Measurements from ENCODE around the gene PRLR.

PRLR gene

GRCh38 chr5:35048910-35049309 lies 181.4 kb downstream of the PRLR start:
- TF ChIP-seq EZH2phosphoT487 (IDR thresholded peaks at IDR 0.05; ENCODE audit: low read depth) (no peak), CTCF (IDR thresholded peaks at IDR 0.05; ENCODE audit: low read depth, low read length) (no peak)
- Histone ChIP-seq H3K4me2 (ENCODE audit: low read length) (no peak overlapping the region), H4K20me1 (ENCODE audit: insufficient read depth, low read length) (no peaks in the 10 kb centered on the region), H3K9me3 (ENCODE audit: insufficient read depth, low read length) (no peaks in the 10 kb centered on the region), H3K79me2 (ENCODE audit: low read length) (no peaks in the 10 kb centered on the region), H3K9ac (ENCODE audit: low read length) (no peak overlapping the region), H3K36me3 (replicated peaks; ENCODE audit: low read depth, low read length) (no peaks in the 10 kb centered on the region), H2AFZ (ENCODE audit: low read depth, low read length) (no peak overlapping the region), H3K27me3 (ENCODE audit: low read depth, low read length) (no peaks in the 10 kb centered on the region), H3K4me3 (ENCODE audit: low read length) (no peak overlapping the region), H3K4me1 (ENCODE audit: low read length) (no peaks in the 10 kb centered on the region), H3K27ac (ENCODE audit: low read length) (no peak overlapping the region)

- H3K9ac ChIP-seq (ENCODE audit: low read length), result no peak within 1 kb of the TSS
- no peaks in the 10 kb centered on the region for H3K36me3 ChIP-seq (replicated peaks; ENCODE audit: low read depth, low read length)
- H4K20me1 ChIP-seq (ENCODE audit: insufficient read depth, low read length), result no peaks in the 10 kb centered on the region
- no peaks in the 10 kb centered on the region for H3K27me3 ChIP-seq (ENCODE audit: low read depth, low read length)
- no peaks in the 10 kb centered on the region for H3K79me2 ChIP-seq (ENCODE audit: low read length)
- H3K9me3 ChIP-seq (ENCODE audit: insufficient read depth, low read length), result no peaks in the 10 kb centered on the region
- no peak within 1 kb of the TSS for H3K4me2 ChIP-seq (ENCODE audit: low read length)
- no peak within 1 kb of the TSS for H2AFZ ChIP-seq (ENCODE audit: low read depth, low read length)
- H3K4me3 ChIP-seq (ENCODE audit: low read length), result no peak within 1 kb of the TSS
- H3K4me1 ChIP-seq (ENCODE audit: low read length), result no peaks in the 10 kb centered on the region
- TF ChIP-seq CTCF (IDR thresholded peaks at IDR 0.05; ENCODE audit: low read depth, low read length) (no peak), EZH2phosphoT487 (IDR thresholded peaks at IDR 0.05; ENCODE audit: low read depth) (no peak)
- no peak within 1 kb of the TSS for H3K27ac ChIP-seq (ENCODE audit: low read length)
These were observed 182.4 kb downstream of the PRLR start, which contains the start of gene AGXT2 for GRCh38 chr5:35047785-35048404. Gene AGXT2 (minus strand): TSS chr5:35047949. CDS start chr5:35047892, 57 bp downstream.

- no peaks in the 10 kb centered on the region for H4K20me1 ChIP-seq (ENCODE audit: insufficient read depth, low read length)
- H3K4me3 ChIP-seq (ENCODE audit: low read length), result no peak overlapping the region
- no peak overlapping the region for H3K27ac ChIP-seq (ENCODE audit: low read length)
- H3K9me3 ChIP-seq (ENCODE audit: insufficient read depth, low read length), result no peaks in the 10 kb centered on the region
- TF ChIP-seq CTCF (IDR thresholded peaks at IDR 0.05; ENCODE audit: low read depth, low read length) (no peak), EZH2phosphoT487 (IDR thresholded peaks at IDR 0.05; ENCODE audit: low read depth) (no peak)
- no peaks in the 10 kb centered on the region for H3K79me2 ChIP-seq (ENCODE audit: low read length)
- no peak overlapping the region for H2AFZ ChIP-seq (ENCODE audit: low read depth, low read length)
- H3K36me3 ChIP-seq (replicated peaks; ENCODE audit: low read depth, low read length), result no peaks in the 10 kb centered on the region
- peaks cover under 1% of the 10 kb centered on the region; the same call in 1 of the 2 replicates for H3K27me3 ChIP-seq (ENCODE audit: low read depth, low read length)
- H3K9ac ChIP-seq (ENCODE audit: low read length), result no peak overlapping the region
- H3K4me2 ChIP-seq (ENCODE audit: low read length), result no peak overlapping the region
- no peaks in the 10 kb centered on the region for H3K4me1 ChIP-seq (ENCODE audit: low read length)
These were observed 183.5 kb downstream of the PRLR start for GRCh38 chr5:35046774-35047173.

- no peak overlapping the region for H3K9ac ChIP-seq (ENCODE audit: low read length)
- no peaks in the 10 kb centered on the region for H3K4me1 ChIP-seq (ENCODE audit: low read length)
- H3K27me3 ChIP-seq (ENCODE audit: low read depth, low read length), result peaks cover 10% of the 10 kb centered on the region
- no peaks in the 10 kb centered on the region for H3K36me3 ChIP-seq (replicated peaks; ENCODE audit: low read depth, low read length)
- no peaks in the 10 kb centered on the region for H3K79me2 ChIP-seq (ENCODE audit: low read length)
- no peak for TF ChIP-seq EZH2phosphoT487 (IDR thresholded peaks at IDR 0.05; ENCODE audit: low read depth)
- no peak for TF ChIP-seq CTCF (IDR thresholded peaks at IDR 0.05; ENCODE audit: low read depth, low read length)
- H3K9me3 ChIP-seq (ENCODE audit: insufficient read depth, low read length), result no peaks in the 10 kb centered on the region
- H2AFZ ChIP-seq (ENCODE audit: low read depth, low read length), result no peak overlapping the region
- H3K4me2 ChIP-seq (ENCODE audit: low read length), result no peak overlapping the region
- no peak overlapping the region for H3K27ac ChIP-seq (ENCODE audit: low read length)
- no peaks in the 10 kb centered on the region for H4K20me1 ChIP-seq (ENCODE audit: insufficient read depth, low read length)
- no peak overlapping the region for H3K4me3 ChIP-seq (ENCODE audit: low read length)
These were observed 185.0 kb downstream of the PRLR start for GRCh38 chr5:35045280-35045679.

Measured in OCI-LY3 (cell line).